Activated CD8-positive, alpha-beta memory T cell treated with anti-CD3 and anti-CD28 coated beads, Interleukin-2, amount 10 ng/mL, durations not matched to agents 7 days and 5 days (primary cell): Measurements from ENCODE around the gene ANKS1A. TPM values are rescaled to one million over a fixed set of nuclear protein-coding genes. Genes with fewer than 3 reads are reported as not detected.

Source experiments
- ATAC-seq: fragments of 150-1000 bp; cut with Tn5 transposase; one replicate; pipeline ENCODE4 v1.10.0; 2021; ENCODE audit warnings: moderate library complexity
- CTCF ChIA-PET: fragments of 350-600 bp; sonication (Branson Sonifier 250); formaldehyde crosslinking; loops from one replicate; lab custom pipeline; 2021; ENCODE audit warnings: antibody characterized with exemption; lab: Charles Lee
- DNase-seq: peaks from one replicate; pipeline ENCODE4 v3.0.0-alpha.2; 2020
- H3K27ac Mint-ChIP-seq: one replicate; pipeline ENCODE4 v1.8.0; 2021; ENCODE audit warnings: mild to moderate bottlenecking, mixed read lengths
- H3K27me3 Mint-ChIP-seq: one replicate; pipeline ENCODE4 v1.8.0; 2021; ENCODE audit warnings: mixed read lengths
- H3K36me3 Mint-ChIP-seq: one replicate; pipeline ENCODE4 v1.8.0; 2021; ENCODE audit warnings: mild to moderate bottlenecking, mixed read lengths
- H3K4me1 Mint-ChIP-seq: one replicate; pipeline ENCODE4 v1.8.0; 2021; ENCODE audit warnings: mixed read lengths
- H3K4me3 Mint-ChIP-seq: one replicate; pipeline ENCODE4 v1.8.0; 2021; ENCODE audit warnings: mild to moderate bottlenecking, moderate library complexity, mixed read lengths
- H3K9me3 Mint-ChIP-seq: one replicate; pipeline ENCODE4 v1.8.0; 2022; ENCODE audit warnings: low read depth, mixed read lengths
- total RNA-seq, 2 experiments: library from RNA; stranded (reverse); gene quantifications; one replicate each; pipeline ENCODE4 v1.2.3, GENCODE V29; 2021

The ANKS1A gene
- total RNA-seq, 2 experiments from 2014 or later = 8.3 to 9.6 TPM

DNA sequence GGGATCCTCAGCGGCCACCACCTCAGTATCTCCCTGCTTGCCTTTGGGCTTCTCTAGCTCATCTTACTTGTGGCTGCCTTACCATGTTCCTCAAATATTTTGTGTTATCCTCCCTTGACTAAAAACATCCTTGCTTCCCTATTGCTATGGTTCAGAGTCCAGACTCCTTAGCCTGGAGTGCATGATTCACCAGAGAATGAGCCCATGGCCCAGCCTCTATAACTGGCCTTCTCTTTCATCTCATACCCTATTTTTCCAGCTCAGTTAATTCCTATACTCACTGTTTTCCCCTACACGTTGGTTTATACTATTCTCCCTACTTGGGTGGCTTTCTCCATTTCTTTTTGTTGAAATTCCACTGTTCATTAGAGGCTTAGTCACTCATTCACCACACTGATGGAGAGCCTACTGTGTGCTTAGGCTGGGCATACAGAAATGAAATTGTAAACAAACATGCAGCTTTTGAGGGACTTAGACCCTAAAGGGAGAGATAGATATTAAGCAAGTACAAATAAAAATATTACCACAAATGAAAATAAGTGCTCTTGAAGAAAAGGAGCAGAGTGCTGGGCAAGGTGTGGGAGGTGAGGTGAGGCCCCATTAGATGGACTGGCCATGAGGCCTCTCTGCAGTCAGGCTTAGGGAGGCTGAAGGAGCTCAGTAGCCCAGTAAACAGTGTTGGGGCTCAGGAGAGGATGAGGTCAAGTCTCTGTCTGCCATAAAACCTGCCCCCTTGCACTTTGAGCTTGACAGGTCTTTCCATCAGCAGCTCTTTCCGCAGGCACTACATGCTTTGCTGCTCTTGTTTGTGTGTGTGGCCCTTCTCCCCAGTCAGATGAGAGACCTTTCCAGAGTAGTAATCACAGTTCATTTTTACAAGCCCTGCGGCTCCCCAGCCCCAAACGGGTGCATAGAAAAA is 142.8 kb downstream of the ANKS1A start:
- H3K36me3 Mint-ChIP-seq = no peaks in the 10 kb centered on the region
- DNase-seq (no peak), ATAC-seq (no peak)
- no peak overlapping the region for H3K27ac Mint-ChIP-seq
- no peaks in the 10 kb centered on the region for H3K9me3 Mint-ChIP-seq
- H3K4me1 Mint-ChIP-seq = peaks cover 2% of the 10 kb centered on the region
- H3K4me3 Mint-ChIP-seq = no peak overlapping the region
- CTCF ChIA-PET = interaction anchor here (1.0 to 1.4 kb wide), 2 partner anchors 36 to 45 kb away, joined by 4 read pairs; no protein-coding TSS in a partner anchor
- H3K27me3 Mint-ChIP-seq = no peaks in the 10 kb centered on the region

DNA sequence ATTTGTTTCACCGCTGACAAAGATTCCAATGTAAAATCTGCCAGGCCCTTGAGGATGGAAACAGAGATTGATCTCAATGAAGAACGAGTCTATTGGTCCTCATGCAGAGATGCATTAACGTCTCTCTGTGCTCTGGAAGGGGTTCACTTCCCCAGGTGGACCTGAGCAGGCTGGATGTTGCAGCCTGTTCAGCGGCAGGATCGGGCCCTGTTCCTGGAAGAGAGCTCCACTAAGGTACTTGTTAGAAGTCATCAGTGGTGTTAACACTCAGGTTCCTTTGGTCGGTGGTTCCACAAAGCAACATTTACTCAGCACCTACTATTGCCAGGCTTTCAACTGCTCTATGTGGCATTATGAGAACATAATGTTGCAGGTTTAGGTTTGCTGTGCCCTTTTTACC is 144.6 kb downstream of the ANKS1A start:
- H3K27me3 Mint-ChIP-seq = no peaks in the 10 kb centered on the region
- no peak for ATAC-seq
- no peak for DNase-seq
- CTCF ChIA-PET = interaction anchor here (0.9 to 1.4 kb wide), 3 partner anchors 10 to 47 kb away, joined by 3 to 4 read pairs (median 3); no protein-coding TSS in a partner anchor
- H3K4me3 Mint-ChIP-seq = no peak overlapping the region
- H3K27ac Mint-ChIP-seq = no peak overlapping the region
- H3K9me3 Mint-ChIP-seq = no peaks in the 10 kb centered on the region
- H3K36me3 Mint-ChIP-seq = no peaks in the 10 kb centered on the region
- peaks cover 2% of the 10 kb centered on the region for H3K4me1 Mint-ChIP-seq

DNA sequence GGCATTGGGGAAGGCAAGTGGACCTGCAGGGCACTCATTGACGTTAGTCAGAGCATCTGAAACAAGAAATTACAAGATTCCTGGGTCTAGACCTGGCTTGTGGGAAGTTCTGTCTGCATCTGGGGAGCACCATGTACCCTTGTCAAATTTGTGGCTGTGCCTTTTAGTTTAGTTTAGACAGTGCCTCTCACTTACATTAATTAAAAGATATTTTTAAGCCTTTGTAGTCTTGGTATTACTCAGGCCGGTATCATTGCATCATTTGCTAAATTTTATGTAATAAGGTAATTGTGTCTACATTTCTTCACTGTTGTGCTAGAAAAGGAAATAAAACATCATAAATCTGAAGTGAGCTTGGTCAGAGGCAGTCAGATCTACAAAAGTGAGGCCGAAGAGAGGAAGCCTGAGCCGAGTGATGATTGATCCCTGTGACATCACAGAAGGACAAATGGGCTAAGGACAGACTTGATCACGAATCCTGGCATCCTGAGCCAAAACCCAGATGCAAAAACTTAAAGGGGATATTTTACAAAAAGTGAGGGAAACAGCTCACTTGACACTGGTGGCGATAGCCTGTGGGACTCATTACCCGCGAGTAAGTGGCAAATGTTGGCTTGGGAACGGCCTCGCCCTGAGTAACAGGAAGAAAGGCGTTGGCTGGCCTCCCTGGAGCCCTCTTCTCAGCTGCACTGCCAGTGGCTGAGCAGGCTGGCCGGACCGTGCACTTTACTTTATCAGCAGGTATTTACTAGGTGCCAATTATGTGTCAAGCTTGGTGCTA is 145.5 kb downstream of the ANKS1A start:
- H3K27me3 Mint-ChIP-seq = no peaks in the 10 kb centered on the region
- CTCF ChIA-PET = no interaction called here

DNA sequence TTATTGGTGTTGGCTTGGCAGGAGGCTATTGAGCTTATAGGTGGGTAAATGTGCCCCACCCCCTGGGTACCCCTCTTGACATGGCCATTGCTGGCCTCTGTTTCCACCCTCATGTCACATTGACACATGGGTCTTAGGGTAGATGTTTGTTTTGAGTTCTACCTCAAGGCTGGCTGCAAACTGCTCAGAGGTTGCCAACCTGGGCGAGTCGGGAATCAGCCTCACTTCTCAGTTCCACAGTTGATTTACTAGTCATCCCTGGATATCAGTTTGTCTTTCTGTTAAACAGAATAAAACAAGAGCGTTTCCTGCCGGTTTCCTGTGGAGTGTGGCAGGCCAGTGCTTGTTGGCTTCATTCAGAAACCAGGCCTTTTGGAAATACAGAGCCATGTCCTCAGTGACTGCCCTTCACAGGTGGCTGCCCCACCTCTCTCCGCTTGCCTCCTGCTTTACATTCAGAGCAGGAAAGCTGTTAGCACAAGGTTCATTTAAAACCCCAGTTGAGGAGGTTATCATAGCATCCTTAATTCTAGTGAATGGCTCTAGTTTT is 146.5 kb downstream of the ANKS1A start:
- H3K4me3 Mint-ChIP-seq = no peak overlapping the region
- ATAC-seq (no peak), DNase-seq (no peak)
- no peaks in the 10 kb centered on the region for H3K27me3 Mint-ChIP-seq
- no peak overlapping the region for H3K27ac Mint-ChIP-seq
- no peaks in the 10 kb centered on the region for H3K36me3 Mint-ChIP-seq
- CTCF ChIA-PET = no interaction called here
- no peaks in the 10 kb centered on the region for H3K9me3 Mint-ChIP-seq
- peaks cover 2% of the 10 kb centered on the region for H3K4me1 Mint-ChIP-seq

More for the DNA sequence above, 145.5 kb downstream of the ANKS1A start:
- no peak for ATAC-seq
- DNase-seq = no peak
- Mint-ChIP-seq H3K36me3 (no peaks in the 10 kb centered on the region), H3K4me3 (no peak overlapping the region), H3K27ac (no peak overlapping the region), H3K4me1 (peaks cover 2% of the 10 kb centered on the region), H3K9me3 (no peaks in the 10 kb centered on the region)

DNA sequence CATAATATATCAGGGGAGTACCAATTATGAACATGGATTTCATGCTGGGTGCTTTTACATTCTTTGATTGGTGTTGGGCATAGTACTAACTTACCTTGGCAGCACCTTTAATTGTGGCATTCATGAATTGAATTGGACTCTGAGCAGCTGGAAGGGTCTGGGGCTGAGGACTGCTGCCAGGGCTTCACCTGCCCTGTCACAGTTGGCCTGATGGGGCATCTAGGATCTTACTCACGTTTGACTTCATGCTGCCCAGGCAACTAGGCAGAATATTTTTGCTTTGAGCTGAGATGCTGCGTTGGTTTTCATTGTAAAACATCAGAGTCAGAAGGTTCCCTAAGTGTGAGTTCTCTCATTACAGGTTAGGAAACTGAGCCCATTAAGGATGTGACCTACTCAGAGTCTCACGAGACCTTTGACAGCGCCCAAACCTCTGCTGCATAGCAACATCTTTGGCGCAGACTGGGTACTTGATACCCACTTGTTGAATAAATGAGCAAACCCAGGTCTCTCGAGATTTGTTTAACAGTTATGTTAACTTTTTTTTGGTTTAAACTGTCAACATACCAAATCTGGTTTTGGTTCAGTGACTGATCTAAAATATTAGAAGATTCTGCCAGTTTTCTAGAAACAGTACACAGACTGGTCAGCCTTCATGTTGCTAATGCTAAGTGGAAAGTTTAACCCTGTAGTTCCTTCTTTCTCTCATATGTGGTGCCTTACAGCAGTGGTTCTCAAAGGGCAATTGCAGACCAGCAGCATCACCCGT is 147.2 kb downstream of the ANKS1A start:
- CTCF ChIA-PET = no interaction called here
- peaks cover 2% of the 10 kb centered on the region for H3K4me1 Mint-ChIP-seq
- ATAC-seq (no peak), DNase-seq (no peak)
- no peaks in the 10 kb centered on the region for H3K36me3 Mint-ChIP-seq
- no peaks in the 10 kb centered on the region for H3K9me3 Mint-ChIP-seq
- no peak overlapping the region for H3K27ac Mint-ChIP-seq
- no peaks in the 10 kb centered on the region for H3K27me3 Mint-ChIP-seq
- H3K4me3 Mint-ChIP-seq = no peak overlapping the region

DNA sequence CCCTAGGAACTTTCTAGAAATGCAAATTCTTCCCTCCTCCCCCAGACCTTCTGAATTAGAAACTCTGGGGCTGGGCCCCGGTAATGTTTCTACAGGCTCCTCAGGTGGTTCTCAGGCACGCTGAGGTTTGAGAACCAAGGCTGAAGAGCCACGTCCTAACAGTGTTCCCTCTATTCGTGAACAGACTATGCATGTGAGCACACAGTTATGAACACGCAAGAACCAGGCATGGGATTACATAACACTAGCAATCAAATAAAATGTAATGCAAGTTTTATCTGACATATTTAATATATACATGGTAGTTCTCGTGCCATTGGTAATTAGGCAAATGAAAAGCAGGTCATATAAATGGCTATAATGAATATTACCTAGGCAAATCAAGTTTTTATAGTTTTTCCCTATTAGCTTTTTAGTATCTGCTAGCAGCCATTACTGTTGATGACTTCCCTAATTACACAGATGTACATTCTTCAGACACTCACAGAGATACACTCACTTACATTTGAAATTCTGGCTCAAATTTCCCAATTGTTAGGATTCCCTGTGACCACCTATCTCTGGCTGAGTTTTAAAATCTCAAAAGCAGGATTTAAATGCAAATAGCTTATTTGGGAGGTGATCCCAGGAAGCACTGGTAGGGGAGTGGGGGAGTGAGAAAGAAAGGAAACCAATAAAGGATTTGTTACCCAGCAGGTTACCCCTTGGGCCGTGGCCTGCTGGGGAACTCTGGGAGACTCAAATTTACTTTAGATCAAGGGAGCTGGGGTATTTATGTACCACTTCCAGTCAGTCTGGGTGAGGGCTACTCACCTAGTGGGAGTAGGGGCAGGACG is 148.0 kb downstream of the ANKS1A start:
- no peak overlapping the region for H3K27ac Mint-ChIP-seq
- H3K36me3 Mint-ChIP-seq = no peaks in the 10 kb centered on the region
- no peak for DNase-seq
- H3K27me3 Mint-ChIP-seq = no peaks in the 10 kb centered on the region
- H3K4me3 Mint-ChIP-seq = no peak overlapping the region
- H3K9me3 Mint-ChIP-seq = no peaks in the 10 kb centered on the region
- no peak for ATAC-seq
- CTCF ChIA-PET = no interaction called here
- peaks cover 2% of the 10 kb centered on the region for H3K4me1 Mint-ChIP-seq

DNA sequence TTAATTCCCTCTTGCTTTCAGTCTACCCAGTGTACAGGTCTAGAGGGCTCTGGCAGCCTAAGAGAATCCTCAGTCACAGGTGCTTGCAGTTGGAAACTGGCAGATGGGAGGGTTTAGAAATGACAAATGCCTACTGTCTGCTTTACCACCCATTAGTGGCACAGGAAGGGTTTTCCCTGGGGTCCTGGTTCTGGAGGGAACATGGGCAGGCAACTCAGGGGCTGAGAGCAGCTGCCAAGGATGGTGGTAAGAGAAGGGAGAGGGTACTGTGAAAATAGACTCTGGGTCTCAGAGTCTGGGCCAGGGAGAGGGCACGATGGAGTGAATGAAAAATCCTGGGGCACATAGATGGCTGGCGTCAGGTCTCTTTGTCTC is 148.6 kb downstream of the ANKS1A start:
- H3K27me3 Mint-ChIP-seq = no peaks in the 10 kb centered on the region
- no peak overlapping the region for H3K4me3 Mint-ChIP-seq
- no peaks in the 10 kb centered on the region for H3K9me3 Mint-ChIP-seq
- ATAC-seq (no peak), DNase-seq (no peak)
- H3K4me1 Mint-ChIP-seq = peaks cover 2% of the 10 kb centered on the region
- H3K36me3 Mint-ChIP-seq = no peaks in the 10 kb centered on the region
- CTCF ChIA-PET = no interaction called here
- no peak overlapping the region for H3K27ac Mint-ChIP-seq

DNA sequence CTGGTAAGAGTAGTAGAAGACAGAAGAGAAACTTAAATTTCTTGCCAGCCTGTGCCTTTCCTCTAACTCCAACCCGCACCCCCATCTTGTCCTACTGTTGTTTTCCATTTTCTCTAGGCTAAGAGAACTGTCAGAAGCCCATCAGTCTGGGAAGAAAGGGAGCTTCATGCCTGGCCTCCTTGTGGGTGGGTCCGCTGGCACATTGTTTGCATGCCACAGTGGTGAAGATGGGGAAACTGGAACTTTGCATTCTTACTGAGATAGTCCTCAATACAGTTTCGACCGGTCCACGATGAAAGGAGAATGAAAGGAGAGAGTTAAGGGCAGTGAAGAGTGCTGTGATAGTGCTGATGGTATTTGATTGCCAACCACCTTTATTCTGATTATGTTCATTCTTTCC is 149.0 kb downstream of the ANKS1A start:
- CTCF ChIA-PET = no interaction called here
- H3K4me1 Mint-ChIP-seq = peaks cover 2% of the 10 kb centered on the region
- no peaks in the 10 kb centered on the region for H3K27me3 Mint-ChIP-seq
- no peak for DNase-seq
- H3K9me3 Mint-ChIP-seq = no peaks in the 10 kb centered on the region
- H3K27ac Mint-ChIP-seq = no peak overlapping the region
- no peak overlapping the region for H3K4me3 Mint-ChIP-seq
- ATAC-seq = no peak
- H3K36me3 Mint-ChIP-seq = no peaks in the 10 kb centered on the region

DNA sequence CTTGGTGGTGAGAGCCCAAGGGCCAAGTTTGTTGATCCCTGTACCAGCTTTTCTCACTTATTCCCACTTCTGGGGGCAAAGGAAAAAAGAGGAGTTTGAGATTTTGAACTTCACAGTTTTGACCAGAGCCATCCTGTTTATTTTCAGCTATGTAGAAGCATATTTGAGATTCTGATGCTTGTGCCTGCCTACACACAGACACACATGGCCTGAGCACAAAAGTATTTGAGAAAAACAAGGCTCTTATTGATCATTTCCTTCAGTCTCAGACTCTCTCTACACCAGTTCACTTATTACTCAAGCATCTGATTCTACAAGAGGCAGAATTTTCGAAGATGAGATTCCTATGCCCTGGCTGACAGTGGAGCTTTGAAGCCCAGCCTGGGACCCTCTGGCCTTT is 151.3 kb downstream of the ANKS1A start:
- Mint-ChIP-seq H3K27ac (no peak overlapping the region), H3K9me3 (no peaks in the 10 kb centered on the region), H3K36me3 (no peaks in the 10 kb centered on the region), H3K27me3 (no peaks in the 10 kb centered on the region), H3K4me1 (peaks cover 1% of the 10 kb centered on the region), H3K4me3 (no peak overlapping the region)
- ATAC-seq (no peak), DNase-seq (no peak)
- CTCF ChIA-PET = no interaction called here

DNA sequence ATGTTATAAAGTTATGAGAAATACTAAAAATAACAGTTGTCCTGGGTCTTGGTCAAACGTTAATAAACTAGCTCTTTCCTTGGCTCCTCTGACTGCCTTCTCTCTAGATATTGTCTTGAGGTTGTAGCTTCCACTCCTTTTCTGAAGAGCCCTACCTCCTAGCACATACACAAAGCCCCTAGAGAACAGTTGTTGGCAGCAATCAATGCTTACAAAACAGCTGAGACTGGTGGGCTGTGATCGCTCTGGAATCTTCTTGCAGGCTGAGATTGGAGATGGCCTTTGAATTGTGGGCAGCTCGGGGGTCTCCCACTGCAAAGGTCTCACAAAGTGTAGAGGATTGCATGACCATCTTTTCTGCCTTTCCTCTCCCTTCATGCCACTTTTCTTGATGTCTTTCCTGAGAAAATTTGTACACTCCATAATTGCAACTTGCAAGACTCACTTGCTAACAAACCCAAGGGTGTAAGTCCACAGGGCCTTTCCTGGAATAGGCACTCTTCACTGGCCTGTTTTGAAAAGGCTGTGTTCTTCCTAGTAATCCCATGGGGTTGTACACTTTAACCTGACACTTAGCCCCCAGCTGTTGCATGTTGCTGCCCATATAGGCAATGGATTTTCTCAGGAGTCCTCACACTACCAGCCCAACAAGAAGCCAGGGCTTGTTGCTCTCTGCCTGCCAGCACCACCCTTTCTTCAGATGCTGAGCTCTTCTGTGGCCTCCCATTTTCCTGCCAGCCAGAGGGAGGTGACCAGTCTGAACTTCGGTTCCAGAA is 152.2 kb downstream of the ANKS1A start:
- no peak for DNase-seq
- Mint-ChIP-seq H3K4me3 (no peak overlapping the region), H3K4me1 (no peaks in the 10 kb centered on the region), H3K27me3 (no peaks in the 10 kb centered on the region), H3K9me3 (no peaks in the 10 kb centered on the region), H3K27ac (no peak overlapping the region), H3K36me3 (no peaks in the 10 kb centered on the region)
- no peak for ATAC-seq
- CTCF ChIA-PET = interaction anchor here (1.0 kb wide), 1 partner anchor 12 kb away, joined by 4 read pairs; no protein-coding TSS in a partner anchor

DNA sequence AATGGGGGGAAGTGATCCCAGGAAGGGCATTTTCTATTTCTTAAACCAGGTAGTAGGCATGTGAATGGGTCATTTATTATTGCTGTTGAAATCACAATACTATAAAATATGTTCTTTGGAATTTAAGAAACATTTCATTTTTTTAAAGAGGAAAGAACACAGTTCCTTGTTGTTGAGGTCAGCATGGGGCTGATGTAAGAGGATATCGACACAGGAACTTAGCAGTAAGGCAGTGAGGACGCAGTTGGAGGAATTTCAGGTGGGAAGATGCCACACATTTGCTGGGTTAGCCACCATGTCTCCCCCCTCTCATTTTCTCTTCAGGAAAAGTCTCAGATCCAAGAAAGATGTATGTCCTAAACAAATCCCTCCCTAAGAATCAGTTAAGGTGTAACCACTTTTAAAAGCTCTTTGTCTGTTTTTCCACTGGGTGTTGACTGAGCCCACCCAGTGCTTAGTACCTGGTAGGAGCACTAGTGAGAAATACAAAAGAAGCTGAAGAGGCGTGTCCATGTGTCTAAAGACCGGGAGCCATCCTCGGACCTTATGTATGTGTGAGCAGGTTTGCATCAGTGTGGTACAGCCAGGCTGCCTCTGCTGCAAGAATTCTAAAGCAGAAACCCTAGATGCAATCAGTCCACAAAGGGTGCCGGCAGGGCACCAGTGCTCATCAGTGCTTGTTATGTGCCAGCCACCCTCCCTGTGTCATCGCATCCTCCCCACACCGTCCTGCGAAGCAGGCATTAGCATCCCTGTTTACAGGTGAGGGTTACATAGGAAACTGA is 153.2 kb downstream of the ANKS1A start:
- ATAC-seq (no peak), DNase-seq (no peak)
- no peak overlapping the region for H3K4me3 Mint-ChIP-seq
- no peak overlapping the region for H3K27ac Mint-ChIP-seq
- H3K36me3 Mint-ChIP-seq = no peaks in the 10 kb centered on the region
- H3K4me1 Mint-ChIP-seq = peaks cover 4% of the 10 kb centered on the region
- CTCF ChIA-PET = interaction anchor here (1.0 kb wide), 1 partner anchor 11 kb away, joined by 4 read pairs; no protein-coding TSS in a partner anchor
- H3K27me3 Mint-ChIP-seq = no peaks in the 10 kb centered on the region
- H3K9me3 Mint-ChIP-seq = no peaks in the 10 kb centered on the region
